Adrenal gland (tissue), 5 donors: ENCODE data around the gene LZTFL1.

Source experiments
- CTCF ChIP-seq, 6 experiments: fragments of 450-650 bp in 4 of 6; fragments of 200-600 bp in 2 of 6; sonication (generic) in 1 of 6; IDR thresholded peaks; 1 replicate in 5 of 6; 2 replicates in 1 of 6; pipeline versions ENCODE4 v1.5.1 to v1.8.0; 2016 to 2021; ENCODE audit warnings: antibody characterized with exemption in 6 of 6, mild to moderate bottlenecking in 2 of 6, moderate library complexity in 1 of 6
- POLR2A ChIP-seq, 2 donors: fragments of 450-650 bp; IDR thresholded peaks; one replicate each; pipeline ENCODE4 v1.6.1; 2017; ENCODE audit warnings: antibody characterized with exemption in 2 of 2, mild to moderate bottlenecking in 2 of 2, moderate library complexity in 1 of 2
- donor health status: DM: no; HTN: no; CAD: no.

GRCh38 chr3:45795509-45795881, 46.4 kb downstream of the LZTFL1 start:
- TF ChIP-seq CTCF (IDR thresholded peaks at IDR 0.05) (no peak), POLR2A (IDR thresholded peaks at IDR 0.05) (no peak)
